ENCODE data around the gene AUTS2.

DNA sequence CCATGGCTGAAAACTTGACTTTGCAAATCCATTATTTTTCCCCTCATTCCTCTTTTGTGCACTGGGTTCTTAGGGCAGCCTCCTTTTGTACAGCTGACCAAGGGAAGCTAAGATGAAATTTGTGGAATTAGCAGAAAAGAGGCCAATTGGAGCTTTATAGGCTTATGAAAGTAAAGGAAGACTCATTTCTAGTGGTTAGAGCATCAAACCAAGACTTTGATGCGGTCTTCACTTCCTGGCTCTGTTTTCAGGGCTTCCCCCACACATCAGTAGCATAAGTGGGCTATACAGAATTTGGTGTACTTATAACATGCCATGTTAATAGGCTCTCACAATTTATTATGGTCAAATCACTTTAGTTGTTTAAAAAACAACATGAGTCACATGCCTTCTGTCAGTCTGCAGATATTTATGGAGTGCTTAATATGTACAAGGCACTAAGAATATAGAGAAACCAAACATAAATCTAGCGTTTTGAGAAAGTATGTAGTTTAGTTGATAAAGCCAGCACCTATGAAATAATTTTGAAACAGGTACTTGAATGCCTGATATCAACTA is 5.7 kb downstream of the AUTS2 start:
- no peak for TF ChIP-seq EZH2 (IDR thresholded peaks at IDR 0.05; ENCODE audit: borderline replicate concordance, control insufficient read depth, low read depth, low read length)
- no peak for TF ChIP-seq SMARCA5 (IDR thresholded peaks at IDR 0.05)
- no peak for TF ChIP-seq NR2C2 (IDR thresholded peaks at IDR 0.05; ENCODE audit: borderline replicate concordance, control insufficient read depth, insufficient read length, low read depth)
- no peak for TF ChIP-seq POLR2A (IDR thresholded peaks at IDR 0.05; ENCODE audit: low read depth, low read length)
- TF ChIP-seq RAD21 (IDR thresholded peaks at IDR 0.05; ENCODE audit: insufficient read depth, low read depth, low read length), result no peak
- TF ChIP-seq DPF2 (IDR thresholded peaks at IDR 0.05), result peak; percentile 75
- TF ChIP-seq EGR1 (IDR thresholded peaks at IDR 0.05; ENCODE audit: borderline replicate concordance in 1 of 2, low read depth in 2 of 2, low read length in 2 of 2), result no peak; a peak in 1 of 3 replicates
- TF ChIP-seq EP300 (IDR thresholded peaks at IDR 0.05; ENCODE audit: borderline replicate concordance in 1 of 2, control insufficient read depth in 1 of 2, low read depth in 2 of 2, low read length in 2 of 2), result peak in 1 of 2 experiments; percentile 76; a peak in 1 of 4 replicates

Data from GM12878 (cell line).